HepG2 (cell line): ENCODE measurements around the gene KRTAP19-8. TPM values are rescaled to one million over a fixed set of nuclear protein-coding genes. Genes with fewer than 3 reads are reported as not detected.

Experiments used
- ATAC-seq: fragments of 200-7000 bp; cut with Tn5 transposase; 3 replicates; pipeline ENCODE4 v1.9.1; 2020; ENCODE audit warnings: mild to moderate bottlenecking, moderate library complexity
- BruUV-seq: library from RNA; stranded (reverse); fragments of 400-500 nt; replicated peaks from 2 replicates; lab custom pipeline; 2021; lab: Mats Ljungman, UMichigan
- CTCF ChIA-PET: fragments of 300-600 bp; formaldehyde crosslinking; extraction: SDS; loops from one replicate; lab custom pipeline; 2021; ENCODE audit warnings: low total read pairs, inconsistent platforms, low intra/inter-chr PET ratio; lab: Yijun Ruan, JAX
- POLR2A ChIA-PET: fragments of 350-600 bp; sonication (Branson Sonifier 250); formaldehyde crosslinking; loops from one replicate; lab custom pipeline; 2020; ENCODE audit warnings: antibody characterized with exemption, inconsistent platforms; lab: Yijun Ruan, JAX
- DNase-seq: peaks from one replicate; pipeline ENCODE4 v3.0.0-alpha.2; 2015; ENCODE audit warnings: low spot score
- FAIRE-seq: peaks from 3 replicates; lab custom pipeline; 2011; peaks lifted over from hg19 to GRCh38; lab: Jason Lieb, UNC
- H2AFZ ChIP-seq: one replicate; pipeline ENCODE4 v1.6.1; 2011; ENCODE audit warnings: low read length, inconsistent platforms
- H3K27ac ChIP-seq: fragments of 300-600 bp; 3 replicates; pipeline ENCODE4 v1.8.0; 2011; ENCODE audit warnings: mixed run types, mild to moderate bottlenecking, mixed read lengths, low read length, inconsistent platforms; ENCODE audit not compliant: insufficient read depth; ENCODE audit errors: extremely low read length
- H3K27me3 ChIP-seq, 2 experiments: fragments of 200-600 bp in 1 of 2; 2 replicates in 1 of 2; 3 replicates in 1 of 2; pipeline versions ENCODE4 v1.6.0 to v1.8.0; 2011; ENCODE audit warnings: low read length in 2 of 2, mild to moderate bottlenecking in 2 of 2, moderate library complexity in 2 of 2, inconsistent platforms in 1 of 2; ENCODE audit not compliant: insufficient read depth in 2 of 2, control insufficient read depth in 1 of 2
- H3K36me3 ChIP-seq, 2 experiments: fragments of 200-600 bp in 1 of 2; replicated peaks in 1 of 2; 2 replicates in 1 of 2; 3 replicates in 1 of 2; pipeline versions ENCODE4 v1.5.1 to v1.8.0; 2011; ENCODE audit warnings: low read length in 2 of 2, inconsistent platforms in 1 of 2; ENCODE audit not compliant: insufficient read depth in 2 of 2, control insufficient read depth in 1 of 2
- H3K4me1 ChIP-seq: 2 replicates; pipeline ENCODE4 v1.5.1; 2012; ENCODE audit warnings: low read length, inconsistent platforms; ENCODE audit not compliant: insufficient read depth
- H3K4me2 ChIP-seq: 2 replicates; pipeline ENCODE4 v1.6.0; 2011; ENCODE audit warnings: low read depth, low read length, inconsistent platforms
- H3K4me3 ChIP-seq, 3 experiments: fragments of 200-600 bp in 1 of 3; sonication (generic), shearing (Covaris generic) in 1 of 3; replicated peaks in 1 of 3; 2 replicates each; pipeline ENCODE4 v1.5.1; 2011 to 2016; ENCODE audit warnings: low read length in 3 of 3, inconsistent platforms in 2 of 3, low read depth in 2 of 3, mild to moderate bottlenecking in 2 of 3, control low read depth in 1 of 3, mixed read lengths in 1 of 3; ENCODE audit not compliant: insufficient read depth in 1 of 3
- H3K79me2 ChIP-seq: one replicate; pipeline ENCODE4 v1.6.1; 2011; ENCODE audit warnings: low read length, inconsistent platforms; ENCODE audit not compliant: insufficient read depth
- H3K9ac ChIP-seq: 2 replicates; pipeline ENCODE4 v1.6.0; 2011; ENCODE audit warnings: mild to moderate bottlenecking, low read depth, low read length, inconsistent platforms; ENCODE audit not compliant: insufficient read depth
- H3K9me3 ChIP-seq: 2 replicates; pipeline ENCODE4 v1.5.1; 2012; ENCODE audit warnings: mild to moderate bottlenecking, low read length
- H4K20me1 ChIP-seq: 2 replicates; pipeline ENCODE4 v1.6.0; 2011; ENCODE audit warnings: inconsistent platforms, mild to moderate bottlenecking, low read length, moderate library complexity; ENCODE audit not compliant: insufficient read depth
- ATF7 ChIP-seq, 2 experiments: fragments of 450-650 bp in 1 of 2; sonication (generic) in 1 of 2; formaldehyde crosslinking in 1 of 2; IDR thresholded peaks; 2 replicates each; pipeline versions ENCODE4 v1.4.0 to v1.6.1; 2016 to 2020; ENCODE audit warnings: antibody characterized with exemption in 1 of 2, mild to moderate bottlenecking in 1 of 2, missing genetic modification reagents in 1 of 2
- CREB1 ChIP-seq, 2 experiments: fragments of 450-650 bp in 1 of 2; IDR thresholded peaks; 2 replicates each; pipeline ENCODE4 v1.6.1; 2016 to 2017; ENCODE audit warnings: control low read depth in 1 of 2, mild to moderate bottlenecking in 1 of 2, missing compliant biosample characterization in 1 of 2, missing genetic modification characterization in 1 of 2
- GABPB1 ChIP-seq: IDR thresholded peaks from 2 replicates; pipeline ENCODE4 v1.6.1; 2016; ENCODE audit warnings: mild to moderate bottlenecking, missing genetic modification reagents, moderate library complexity, missing compliant biosample characterization
- GFI1 ChIP-seq: sonication (generic); formaldehyde crosslinking; IDR thresholded peaks from 2 replicates; pipeline ENCODE4 v1.5.0; 2020; ENCODE audit warnings: missing genetic modification reagents, mild to moderate bottlenecking, borderline replicate concordance
- GZF1 ChIP-seq: sonication (generic); formaldehyde crosslinking; IDR thresholded peaks from 2 replicates; pipeline ENCODE4 v1.5.1; 2020; ENCODE audit warnings: mild to moderate bottlenecking, missing genetic modification reagents
- ISL2 ChIP-seq: sonication (generic); formaldehyde crosslinking; IDR thresholded peaks from 2 replicates; pipeline ENCODE4 v1.5.0; 2020; ENCODE audit warnings: missing genetic modification reagents
- NONO ChIP-seq, 2 experiments: fragments of 450-650 bp in 1 of 2; sonication (generic) in 1 of 2; formaldehyde crosslinking in 1 of 2; IDR thresholded peaks in 1 of 2; conservative IDR thresholded peaks in 1 of 2; 2 replicates each; pipeline versions ENCODE4 v1.6.1 to v1.8.0; 2017 to 2022; ENCODE audit warnings: mild to moderate bottlenecking in 1 of 2, missing genetic modification reagents in 1 of 2, moderate library complexity in 1 of 2
- ZBTB21 ChIP-seq: sonication (generic); formaldehyde crosslinking; IDR thresholded peaks from 2 replicates; pipeline ENCODE4 v1.4.0; 2020; ENCODE audit warnings: missing genetic modification reagents
- ZNF292 ChIP-seq: sonication (generic); formaldehyde crosslinking; IDR thresholded peaks from 2 replicates; pipeline ENCODE4 v1.8.1; 2022; ENCODE audit warnings: mild to moderate bottlenecking, low read depth, missing genetic modification reagents, borderline replicate concordance
- ZNF34 ChIP-seq: sonication (generic); formaldehyde crosslinking; IDR thresholded peaks from 2 replicates; pipeline ENCODE4 v1.4.0; 2020; ENCODE audit warnings: mild to moderate bottlenecking, missing genetic modification reagents, borderline replicate concordance
- ZNF569 ChIP-seq: sonication (generic); formaldehyde crosslinking; IDR thresholded peaks from 2 replicates; pipeline ENCODE4 v1.5.0; 2020; ENCODE audit warnings: mild to moderate bottlenecking, missing genetic modification reagents, moderate library complexity, borderline replicate concordance
- ZNF670 ChIP-seq: sonication (generic); formaldehyde crosslinking; IDR thresholded peaks from 2 replicates; pipeline ENCODE4 v1.8.0; 2022; ENCODE audit warnings: mild to moderate bottlenecking, missing genetic modification reagents, borderline replicate concordance
- WGBS: methylation state at CpG from one replicate; pipeline ENCODE4 v1.1.6; 2017; ENCODE audit warnings: low lambda C conversion rate; 5-methylcytosine and 5-hydroxymethylcytosine counted together
- in situ Hi-C: cut with HindIII; loops from 2 replicates; pipeline ENCODE4 v1.10.0; 2017; ENCODE audit warnings: low pct_unique_long_range_greater_than_20kb; ENCODE audit not compliant: extremely low pct_ligation_motif_present
- intact Hi-C: fragments of 100-400 bp; cut with micrococcal nuclease; formaldehyde crosslinking; loops from one replicate; pipeline ENCODE4 v1.10.0; 2022; ENCODE audit not compliant: unreplicated experiment
- polyA plus RNA-seq, 8 experiments: library from polyadenylated mRNA; depleted of rRNA in 3 of 8; stranded (reverse) in 7 of 8; unstranded in 1 of 8; fragments of >200 nt; fragmentation: Illumina TruSeq in 4 of 8; extraction: Trizol in 4 of 8; gene quantifications; 2 replicates each; pipeline versions ENCODE4 v1.2.1 to v1.2.3, GENCODE V29; 2011 to 2016; ENCODE audit warnings: low read depth in 4 of 8, missing spikeins in 1 of 8, mixed read lengths in 1 of 8; ENCODE audit not compliant: insufficient read depth in 1 of 8
- total RNA-seq, 5 experiments: library from RNA; depleted of rRNA; stranded (reverse); fragments of >200 nt; fragmentation: Illumina TruSeq; extraction: Trizol; gene quantifications; 2 replicates each; pipeline ENCODE4 v1.2.3, GENCODE V29; 2016; ENCODE audit warnings: low read depth in 1 of 5
- TF ChIP-seq, protein P1 (sequence below): IDR thresholded peaks from 2 replicates; pipeline ENCODE4 v1.6.1; 2018; ENCODE audit warnings: missing genetic modification reagents, mild to moderate bottlenecking, missing compliant biosample characterization
- TF ChIP-seq, protein P2 (sequence below): sonication (generic); formaldehyde crosslinking; IDR thresholded peaks from 2 replicates; pipeline ENCODE4 v1.4.0; 2020; ENCODE audit warnings: missing genetic modification reagents, borderline replicate concordance
- TF ChIP-seq, protein P3 (sequence below): sonication (generic); formaldehyde crosslinking; IDR thresholded peaks from 2 replicates; pipeline ENCODE4 v1.9.0; 2021; ENCODE audit warnings: missing genetic modification reagents, borderline replicate concordance

KRTAP19-8 gene
- total and polyA plus RNA-seq, 2 of the 13 experiments (the other 11 are each of a cell fraction or from before 2014, with no cell fraction given): not detected

DNA sequence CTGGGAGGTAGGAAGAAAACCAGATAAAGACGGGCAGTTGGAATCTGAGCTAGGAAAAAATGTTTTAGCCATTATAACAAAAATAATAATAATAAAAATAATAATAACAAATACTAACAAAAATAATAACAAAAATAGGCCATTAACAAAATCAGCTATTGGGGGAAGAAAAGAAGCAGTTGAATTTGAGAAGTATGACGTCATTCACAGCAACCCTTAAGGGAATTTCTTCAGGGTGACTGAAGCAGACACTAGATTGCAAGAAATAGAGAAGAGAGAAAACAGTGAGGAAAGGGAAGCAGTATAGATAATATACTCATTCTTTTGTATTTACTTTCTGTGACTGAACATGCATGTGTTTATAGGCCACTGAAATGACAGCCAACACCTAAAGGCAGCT is 20.0 kb downstream of the KRTAP19-8 start:
- ChIA-PET POLR2A (no interaction called here), CTCF (no interaction called here)
- DNase-seq (no peak), FAIRE-seq (no peak), ATAC-seq (no peak)
- no peak overlapping the region for H3K4me3 ChIP-seq
- H3K9ac ChIP-seq: no peak overlapping the region
- H3K9me3 ChIP-seq: peaks cover 88% of the 10 kb centered on the region
- no peak overlapping the region for H3K27ac ChIP-seq
- TF ChIP-seq CREB1 (IDR thresholded peaks at IDR 0.05) (peak; percentile 92), CREB1 (CRISPR knock-in tag; IDR thresholded peaks at IDR 0.05) (no peak), ZNF569 (CRISPR knock-in tag) (no peak), ATF7 (IDR thresholded peaks at IDR 0.05) (peak; percentile 99), ATF7 (CRISPR knock-in tag; IDR thresholded peaks at IDR 0.05) (no peak)
- TF ChIP-seq, protein P1, sequence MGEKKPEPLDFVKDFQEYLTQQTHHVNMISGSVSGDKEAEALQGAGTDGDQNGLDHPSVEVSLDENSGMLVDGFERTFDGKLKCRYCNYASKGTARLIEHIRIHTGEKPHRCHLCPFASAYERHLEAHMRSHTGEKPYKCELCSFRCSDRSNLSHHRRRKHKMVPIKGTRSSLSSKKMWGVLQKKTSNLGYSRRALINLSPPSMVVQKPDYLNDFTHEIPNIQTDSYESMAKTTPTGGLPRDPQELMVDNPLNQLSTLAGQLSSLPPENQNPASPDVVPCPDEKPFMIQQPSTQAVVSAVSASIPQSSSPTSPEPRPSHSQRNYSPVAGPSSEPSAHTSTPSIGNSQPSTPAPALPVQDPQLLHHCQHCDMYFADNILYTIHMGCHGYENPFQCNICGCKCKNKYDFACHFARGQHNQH: no peak
- in situ Hi-C loops: no loop called here
- H4K20me1 ChIP-seq: no peaks in the 10 kb centered on the region
- H2AFZ ChIP-seq: no peak overlapping the region
- intact Hi-C loops: no loop called here
- H3K36me3 ChIP-seq: no peaks in the 10 kb centered on the region
- H3K27me3 ChIP-seq: no peaks in the 10 kb centered on the region
- no TSS peak for BruUV-seq
- H3K79me2 ChIP-seq: no peaks in the 10 kb centered on the region
- H3K4me1 ChIP-seq: no peaks in the 10 kb centered on the region
- no peak overlapping the region for H3K4me2 ChIP-seq
- 3% methylated on average over 2 of the region's 2 CpGs for WGBS

DNA sequence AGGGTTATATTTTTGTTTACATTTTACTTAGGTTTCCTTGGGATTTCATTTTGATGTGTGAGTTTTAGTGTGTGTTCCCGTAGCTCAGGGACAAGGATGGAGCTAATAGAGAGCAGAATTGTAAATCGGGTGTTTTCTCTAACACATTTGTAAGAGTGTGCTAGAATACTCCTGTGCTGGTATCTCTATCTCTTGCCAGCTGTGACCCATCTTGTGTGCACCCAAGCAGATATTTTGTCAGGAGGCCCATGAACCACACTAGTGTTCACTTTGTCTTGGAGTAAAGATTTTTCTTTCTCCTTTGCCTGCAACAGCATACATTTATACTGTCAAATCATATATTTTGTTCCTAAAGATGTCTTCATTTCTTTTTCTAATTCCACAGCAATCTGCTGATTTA is 23.4 kb downstream of the KRTAP19-8 start:
- ATAC-seq (no peak), DNase-seq (no peak), FAIRE-seq (no peak)
- no peaks in the 10 kb centered on the region for H3K4me1 ChIP-seq
- no peak overlapping the region for H3K4me3 ChIP-seq
- no peak overlapping the region for H3K27ac ChIP-seq
- H3K9me3 ChIP-seq: peaks cover 82% of the 10 kb centered on the region
- H4K20me1 ChIP-seq: no peaks in the 10 kb centered on the region
- 0% methylated on average over 2 of the region's 2 CpGs for WGBS
- H3K27me3 ChIP-seq: no peaks in the 10 kb centered on the region
- no peak overlapping the region for H2AFZ ChIP-seq
- H3K9ac ChIP-seq: no peak overlapping the region
- intact Hi-C loops (no loop called here), in situ Hi-C loops (no loop called here)
- ChIA-PET POLR2A (no interaction called here), CTCF (no interaction called here)
- H3K36me3 ChIP-seq: no peaks in the 10 kb centered on the region
- BruUV-seq: no TSS peak
- H3K79me2 ChIP-seq: no peaks in the 10 kb centered on the region
- no peak overlapping the region for H3K4me2 ChIP-seq
- TF ChIP-seq ISL2 (no peak), ZNF34 (no peak), ZBTB21 (CRISPR knock-in tag) (no peak), ZNF292 (no peak), NONO (IDR thresholded peaks at IDR 0.05) (no peak), NONO (CRISPR knock-in tag; conservative IDR thresholded peaks at IDR 0.05) (no peak), GZF1 (CRISPR knock-in tag) (no peak), GABPB1 (CRISPR knock-in tag) (no peak), ZNF670 (CRISPR knock-in tag) (no peak), GFI1 (CRISPR knock-in tag) (no peak)
- TF ChIP-seq, protein P2, sequence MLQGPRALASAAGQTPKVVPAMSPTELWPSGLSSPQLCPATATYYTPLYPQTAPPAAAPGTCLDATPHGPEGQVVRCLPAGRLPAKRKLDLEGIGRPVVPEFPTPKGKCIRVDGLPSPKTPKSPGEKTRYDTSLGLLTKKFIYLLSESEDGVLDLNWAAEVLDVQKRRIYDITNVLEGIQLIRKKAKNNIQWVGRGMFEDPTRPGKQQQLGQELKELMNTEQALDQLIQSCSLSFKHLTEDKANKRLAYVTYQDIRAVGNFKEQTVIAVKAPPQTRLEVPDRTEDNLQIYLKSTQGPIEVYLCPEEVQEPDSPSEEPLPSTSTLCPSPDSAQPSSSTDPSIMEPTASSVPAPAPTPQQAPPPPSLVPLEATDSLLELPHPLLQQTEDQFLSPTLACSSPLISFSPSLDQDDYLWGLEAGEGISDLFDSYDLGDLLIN (CRISPR knock-in tag): no peak
- TF ChIP-seq, protein P3, sequence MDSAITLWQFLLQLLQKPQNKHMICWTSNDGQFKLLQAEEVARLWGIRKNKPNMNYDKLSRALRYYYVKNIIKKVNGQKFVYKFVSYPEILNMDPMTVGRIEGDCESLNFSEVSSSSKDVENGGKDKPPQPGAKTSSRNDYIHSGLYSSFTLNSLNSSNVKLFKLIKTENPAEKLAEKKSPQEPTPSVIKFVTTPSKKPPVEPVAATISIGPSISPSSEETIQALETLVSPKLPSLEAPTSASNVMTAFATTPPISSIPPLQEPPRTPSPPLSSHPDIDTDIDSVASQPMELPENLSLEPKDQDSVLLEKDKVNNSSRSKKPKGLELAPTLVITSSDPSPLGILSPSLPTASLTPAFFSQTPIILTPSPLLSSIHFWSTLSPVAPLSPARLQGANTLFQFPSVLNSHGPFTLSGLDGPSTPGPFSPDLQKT (CRISPR knock-in tag): no peak
